WERI-Rb-1 (cell line): ENCODE data around the gene PITX2.

Experiments used
- DNase-seq: peaks from one replicate; pipeline ENCODE4 v3.0.0-alpha.2; 2020
- H3K27ac ChIP-seq: fragments of 250-450 bp; sonication (Bioruptor Pico); 2 replicates; pipeline ENCODE4 v1.5.1; 2020; ENCODE audit warnings: mild to moderate bottlenecking, moderate library complexity
- H3K27me3 ChIP-seq: fragments of 250-450 bp; sonication (Bioruptor Pico); 2 replicates; pipeline ENCODE4 v1.5.1; 2021; ENCODE audit warnings: mild to moderate bottlenecking, low read depth, moderate library complexity; ENCODE audit not compliant: insufficient read depth, severe bottlenecking
- H3K36me3 ChIP-seq: fragments of 250-450 bp; sonication (Bioruptor Pico); 2 replicates; pipeline ENCODE4 v1.5.1; 2020; ENCODE audit warnings: mild to moderate bottlenecking, moderate library complexity
- H3K4me3 ChIP-seq: 2 replicates; pipeline ENCODE4 v1.5.1; 2011; ENCODE audit warnings: low read depth, mild to moderate bottlenecking, control low read depth, low read length
- H3K9me3 ChIP-seq: fragments of 250-450 bp; sonication (Bioruptor Pico); 2 replicates; pipeline ENCODE4 v1.5.1; 2021; ENCODE audit warnings: mild to moderate bottlenecking, moderate library complexity; ENCODE audit not compliant: severe bottlenecking
- CTCF ChIP-seq: IDR thresholded peaks from 2 replicates; pipeline ENCODE4 v1.5.1; 2011; ENCODE audit warnings: low read depth, mild to moderate bottlenecking, control low read depth, inconsistent platforms, low read length

The PITX2 gene

DNA sequence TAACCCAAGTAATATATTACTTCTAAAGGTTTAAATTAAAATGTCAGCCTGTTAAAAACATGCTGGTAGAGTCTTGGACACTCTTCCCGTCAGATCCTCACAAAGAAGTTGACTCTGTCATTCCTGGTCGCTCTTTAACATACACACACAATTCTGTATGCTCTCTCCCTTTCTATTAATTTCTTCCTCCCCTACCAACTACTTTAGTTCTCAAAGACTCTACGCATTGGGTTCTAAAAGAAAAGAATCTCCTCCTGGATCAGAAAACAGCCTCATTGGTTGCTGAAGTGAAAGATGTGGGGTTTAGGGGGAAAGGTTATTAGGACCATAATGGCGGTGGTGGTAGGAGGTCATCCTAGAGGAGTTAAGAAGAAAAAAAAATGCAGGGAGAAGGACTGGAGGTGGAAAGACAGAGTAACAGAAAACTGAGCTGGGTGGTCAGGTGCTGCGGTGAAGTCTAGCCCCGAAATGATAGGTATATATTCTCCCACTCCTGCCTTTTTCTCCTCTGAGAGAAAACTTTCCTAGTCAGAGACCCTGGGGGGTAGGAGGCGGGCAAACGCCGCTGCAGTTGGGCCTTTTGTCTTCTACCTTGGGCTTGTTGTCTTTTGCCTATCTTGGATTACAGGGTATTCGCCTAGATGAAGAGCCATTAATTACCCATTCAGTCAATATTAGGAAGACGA lies 5.2 kb upstream of the PITX2 start:
- Histone ChIP-seq H3K4me3 (no peak overlapping the region), H3K27ac (no peak overlapping the region), H3K9me3 (peaks cover 32% of the 10 kb centered on the region), H3K36me3 (no peaks in the 10 kb centered on the region), H3K27me3 (peaks cover 99% of the 10 kb centered on the region)
- no peak for TF ChIP-seq CTCF
- DNase-seq = no peak

DNA sequence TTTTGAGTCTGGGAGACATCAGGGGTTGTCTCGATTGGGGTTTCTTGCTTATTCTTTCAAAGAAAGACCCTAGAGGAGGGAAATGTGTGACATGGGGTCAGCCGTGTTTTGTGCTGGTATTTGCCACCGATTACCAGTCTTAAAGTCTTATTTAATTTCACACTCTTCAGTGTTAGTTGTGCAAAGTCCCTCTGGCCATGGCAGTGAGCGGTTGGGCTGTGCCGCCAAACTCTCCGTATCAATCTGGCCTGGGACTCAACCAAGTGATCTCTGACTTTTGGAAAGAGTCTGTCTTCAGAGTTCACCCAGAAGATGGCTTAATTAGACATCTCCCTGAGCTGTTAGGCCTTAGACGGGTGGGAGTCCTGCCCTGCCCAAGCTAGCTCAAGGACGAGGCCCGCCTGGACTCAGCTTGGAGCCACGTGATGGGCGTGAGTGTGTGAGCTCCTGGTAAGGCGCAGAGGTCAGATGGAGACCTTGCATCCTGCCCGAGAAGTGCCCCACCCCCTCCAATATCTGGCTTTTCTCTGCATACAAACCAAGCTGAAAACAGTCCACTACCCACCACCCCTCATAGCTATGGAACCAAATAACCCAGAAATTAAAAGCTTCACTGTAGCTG lies 3.8 kb upstream of the PITX2 start:
- H3K27me3 ChIP-seq = peaks cover 99% of the 10 kb centered on the region
- no peak overlapping the region for H3K4me3 ChIP-seq
- H3K36me3 ChIP-seq = no peaks in the 10 kb centered on the region
- peaks cover 28% of the 10 kb centered on the region for H3K9me3 ChIP-seq
- no peak for DNase-seq
- TF ChIP-seq CTCF = no peak
- no peak overlapping the region for H3K27ac ChIP-seq

DNA sequence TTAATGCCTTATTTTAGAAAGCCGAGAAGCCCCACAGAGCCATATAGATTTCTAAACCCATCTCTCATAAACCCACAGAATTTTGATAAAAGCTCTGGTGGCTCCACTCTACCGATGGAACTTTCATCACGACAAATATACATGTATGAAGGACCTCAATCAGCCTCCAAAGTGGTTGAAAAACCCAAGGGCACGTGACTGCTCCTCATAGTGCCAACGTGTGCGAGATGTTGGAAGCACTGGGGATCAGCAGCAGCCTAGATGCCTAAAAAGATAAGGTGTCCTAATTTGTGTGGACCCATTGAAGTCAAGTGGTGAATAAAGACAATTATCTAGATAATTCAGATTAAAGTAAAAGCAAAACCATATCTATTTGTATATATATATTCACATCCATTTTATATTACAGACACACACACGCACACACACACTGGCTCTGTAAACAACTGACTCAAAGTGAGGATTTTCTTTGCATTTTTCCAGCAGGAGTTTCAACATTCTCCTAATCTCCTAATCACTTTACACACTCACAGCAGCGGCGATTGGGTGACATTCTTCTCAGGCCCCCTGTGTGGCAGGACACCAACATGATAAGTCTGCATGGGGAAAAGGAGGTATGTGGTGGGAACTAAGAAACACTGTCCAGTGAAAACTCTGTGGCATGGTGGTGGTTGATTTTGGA lies 2.8 kb upstream of the PITX2 start:
- Histone ChIP-seq H3K9me3 (peaks cover 28% of the 10 kb centered on the region), H3K27ac (no peak overlapping the region), H3K27me3 (peaks cover 100% of the 10 kb centered on the region), H3K4me3 (no peak overlapping the region), H3K36me3 (no peaks in the 10 kb centered on the region)
- no peak for DNase-seq
- TF ChIP-seq CTCF = no peak

DNA sequence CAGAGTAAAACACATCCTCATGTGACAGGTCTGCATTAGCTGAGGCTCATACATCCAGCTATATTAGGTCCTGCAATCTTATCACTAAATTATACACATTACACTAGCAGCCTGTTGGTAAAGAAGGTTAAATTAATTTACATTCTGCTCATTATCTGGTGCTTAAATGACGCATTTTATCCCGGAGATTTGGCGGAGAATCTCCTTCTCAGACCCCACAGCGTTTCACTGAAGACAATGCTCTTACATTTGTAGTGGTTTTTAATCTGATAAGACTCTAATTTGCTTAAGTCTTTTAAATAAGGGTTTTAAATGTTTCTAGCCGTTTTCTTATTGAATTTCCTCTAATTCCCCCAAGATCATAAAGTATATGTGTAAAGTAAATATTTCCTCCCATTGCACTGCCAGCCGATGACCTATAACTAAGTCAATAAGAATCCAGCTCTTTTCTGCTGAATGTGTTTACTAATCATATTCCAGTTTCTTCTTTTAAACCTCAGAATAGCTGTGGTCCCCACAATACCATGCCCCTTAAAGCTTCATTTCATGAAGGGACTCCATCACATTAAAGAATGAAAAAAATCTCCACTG lies 2.1 kb upstream of the PITX2 start:
- H3K36me3 ChIP-seq = no peaks in the 10 kb centered on the region
- no peak for DNase-seq
- no peak for TF ChIP-seq CTCF
- H3K9me3 ChIP-seq = peaks cover 26% of the 10 kb centered on the region
- H3K4me3 ChIP-seq = no peak overlapping the region
- no peak overlapping the region for H3K27ac ChIP-seq
- peaks cover 100% of the 10 kb centered on the region for H3K27me3 ChIP-seq

DNA sequence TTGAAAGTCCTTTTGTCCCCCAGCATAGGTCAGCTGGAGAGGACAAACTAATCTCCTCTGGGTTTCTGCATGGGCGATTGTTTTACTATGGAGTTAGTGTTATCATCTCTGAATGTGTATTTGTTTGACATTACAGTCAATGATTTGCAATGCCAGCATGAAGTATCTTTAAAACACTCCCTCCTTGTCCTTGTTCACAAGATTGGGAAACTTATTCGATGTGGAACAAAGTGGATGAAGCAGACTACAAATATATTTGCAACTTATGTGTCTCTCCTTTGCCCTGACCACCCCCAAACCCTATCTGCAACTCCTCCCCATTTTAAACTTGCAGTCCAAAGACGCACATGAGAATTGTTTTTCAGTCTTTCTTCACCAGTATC lies 1.5 kb upstream of the PITX2 start:
- no peak for DNase-seq
- Histone ChIP-seq H3K36me3 (no peaks in the 10 kb centered on the region), H3K27me3 (peaks cover 100% of the 10 kb centered on the region), H3K27ac (no peak overlapping the region), H3K4me3 (no peak overlapping the region), H3K9me3 (peaks cover 21% of the 10 kb centered on the region)
- TF ChIP-seq CTCF = no peak
